DND-41 (cell line): Measurements from ENCODE around the gene GRAP2.

Experiments used
- CTCF ChIP-seq: IDR thresholded peaks from 2 replicates; pipeline ENCODE4 v1.5.1; 2012; ENCODE audit warnings: borderline replicate concordance, low read length, moderate library complexity, mild to moderate bottlenecking; ENCODE audit not compliant: poor library complexity, severe bottlenecking; ENCODE audit errors: extremely low read depth
- EZH2 ChIP-seq: IDR thresholded peaks from 3 replicates; pipeline ENCODE4 v1.6.1; 2012; ENCODE audit warnings: borderline replicate concordance, low read depth, mild to moderate bottlenecking, moderate library complexity, low read length, inconsistent platforms; ENCODE audit not compliant: severe bottlenecking

GRCh38 chr22:40021401-40022000 is 120.6 kb downstream of the GRAP2 start:
- TF ChIP-seq EZH2 (no peak), CTCF (no peak)
